ENCODE data around the gene ZNFX1.

Gene ZNFX1

DNA sequence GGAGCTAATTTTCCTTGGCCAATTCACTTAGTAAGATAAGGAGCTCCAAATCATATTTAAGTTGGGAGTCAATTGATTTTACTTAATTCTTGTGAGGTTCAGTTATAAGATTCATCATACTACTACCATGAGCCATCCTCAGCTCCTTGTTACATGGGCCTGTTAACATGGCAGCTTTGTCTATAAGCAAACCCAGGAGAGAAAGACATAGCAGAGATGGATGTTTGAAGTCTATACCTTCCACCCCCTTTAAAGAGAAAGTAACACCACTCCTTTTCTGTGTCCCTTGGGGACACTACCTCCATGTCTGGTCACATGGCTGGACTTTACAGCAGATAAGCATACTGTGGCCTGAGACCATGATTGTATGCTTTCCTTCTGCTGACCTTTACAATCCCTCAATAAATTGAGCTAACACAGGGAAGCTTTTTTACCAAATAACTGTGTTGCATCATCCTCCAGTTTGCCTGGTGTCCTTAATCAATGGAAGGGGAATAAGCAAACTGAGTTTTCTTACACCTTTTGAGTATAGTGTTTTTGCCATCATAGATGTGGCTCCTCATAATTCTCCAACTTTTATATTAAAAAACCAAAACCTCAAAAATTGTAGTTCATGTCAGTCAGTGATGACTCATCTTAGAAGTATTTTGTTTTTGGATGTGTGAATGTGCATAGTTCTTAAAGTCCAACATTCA is 9.8 kb upstream of the ZNFX1 start:
- ChIA-PET POLR2A (interaction anchor here (1.0 to 1.5 kb wide), 4 partner anchors 9 to 16 kb away, joined by 3 to 5 read pairs (median 4); partner anchors contain the start of gene ZNFX1), CTCF (interaction anchor here (0.6 to 1.1 kb wide), 3 partner anchors 8 to 70 kb away, joined by 3 read pairs; no protein-coding TSS in a partner anchor)
- TF ChIP-seq ZNF426 (tag by site-specific recombination; IDR thresholded peaks at IDR 0.05) = no peak
- TF ChIP-seq, protein P1, sequence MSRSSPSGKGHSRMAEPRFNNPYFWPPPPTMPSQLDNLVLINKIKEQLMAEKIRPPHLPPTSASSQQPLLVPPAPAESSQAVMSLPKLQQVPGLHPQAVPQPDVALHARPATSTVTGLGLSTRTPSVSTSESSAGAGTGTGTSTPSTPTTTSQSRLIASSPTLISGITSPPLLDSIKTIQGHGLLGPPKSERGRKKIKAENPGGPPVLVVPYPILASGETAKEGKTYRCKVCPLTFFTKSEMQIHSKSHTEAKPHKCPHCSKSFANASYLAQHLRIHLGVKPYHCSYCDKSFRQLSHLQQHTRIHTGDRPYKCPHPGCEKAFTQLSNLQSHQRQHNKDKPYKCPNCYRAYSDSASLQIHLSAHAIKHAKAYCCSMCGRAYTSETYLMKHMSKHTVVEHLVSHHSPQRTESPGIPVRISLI (tag by site-specific recombination; IDR thresholded peaks at IDR 0.05) = no peak
- TF ChIP-seq ZNF10 (tag by site-specific recombination; IDR thresholded peaks at IDR 0.05) = 0 out of 2 replicates have a peak, but pooled peaks have one; percentile 12
- TF ChIP-seq ZBTB17 (tag by site-specific recombination; IDR thresholded peaks at IDR 0.05) = no peak
- TF ChIP-seq MEIS1 (CRISPR knock-in tag; IDR thresholded peaks at IDR 0.05; ENCODE audit: borderline replicate concordance) = no peak
- no peak for TF ChIP-seq ZNF776 (tag by site-specific recombination; IDR thresholded peaks at IDR 0.05; ENCODE audit: borderline replicate concordance)
- 0 out of 2 replicates have a peak, but pooled peaks have one; percentile 21 for TF ChIP-seq ZNF664 (tag by site-specific recombination; IDR thresholded peaks at IDR 0.05)
- TF ChIP-seq ZNF37A (tag by site-specific recombination; IDR thresholded peaks at IDR 0.05) = no peak
- TF ChIP-seq, protein P2, sequence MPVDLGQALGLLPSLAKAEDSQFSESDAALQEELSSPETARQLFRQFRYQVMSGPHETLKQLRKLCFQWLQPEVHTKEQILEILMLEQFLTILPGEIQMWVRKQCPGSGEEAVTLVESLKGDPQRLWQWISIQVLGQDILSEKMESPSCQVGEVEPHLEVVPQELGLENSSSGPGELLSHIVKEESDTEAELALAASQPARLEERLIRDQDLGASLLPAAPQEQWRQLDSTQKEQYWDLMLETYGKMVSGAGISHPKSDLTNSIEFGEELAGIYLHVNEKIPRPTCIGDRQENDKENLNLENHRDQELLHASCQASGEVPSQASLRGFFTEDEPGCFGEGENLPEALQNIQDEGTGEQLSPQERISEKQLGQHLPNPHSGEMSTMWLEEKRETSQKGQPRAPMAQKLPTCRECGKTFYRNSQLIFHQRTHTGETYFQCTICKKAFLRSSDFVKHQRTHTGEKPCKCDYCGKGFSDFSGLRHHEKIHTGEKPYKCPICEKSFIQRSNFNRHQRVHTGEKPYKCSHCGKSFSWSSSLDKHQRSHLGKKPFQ (tag by site-specific recombination; IDR thresholded peaks at IDR 0.05) = no peak
- no peak for TF ChIP-seq ZNF585B (tag by site-specific recombination; IDR thresholded peaks at IDR 0.05)
- no peak for TF ChIP-seq ZNF600 (tag by site-specific recombination; IDR thresholded peaks at IDR 0.05)
- TF ChIP-seq, protein P3, sequence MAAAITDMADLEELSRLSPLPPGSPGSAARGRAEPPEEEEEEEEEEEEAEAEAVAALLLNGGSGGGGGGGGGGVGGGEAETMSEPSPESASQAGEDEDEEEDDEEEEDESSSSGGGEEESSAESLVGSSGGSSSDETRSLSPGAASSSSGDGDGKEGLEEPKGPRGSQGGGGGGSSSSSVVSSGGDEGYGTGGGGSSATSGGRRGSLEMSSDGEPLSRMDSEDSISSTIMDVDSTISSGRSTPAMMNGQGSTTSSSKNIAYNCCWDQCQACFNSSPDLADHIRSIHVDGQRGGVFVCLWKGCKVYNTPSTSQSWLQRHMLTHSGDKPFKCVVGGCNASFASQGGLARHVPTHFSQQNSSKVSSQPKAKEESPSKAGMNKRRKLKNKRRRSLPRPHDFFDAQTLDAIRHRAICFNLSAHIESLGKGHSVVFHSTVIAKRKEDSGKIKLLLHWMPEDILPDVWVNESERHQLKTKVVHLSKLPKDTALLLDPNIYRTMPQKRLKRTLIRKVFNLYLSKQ (tag by site-specific recombination; IDR thresholded peaks at IDR 0.05; ENCODE audit: borderline replicate concordance) = no peak
- TF ChIP-seq, protein P4, sequence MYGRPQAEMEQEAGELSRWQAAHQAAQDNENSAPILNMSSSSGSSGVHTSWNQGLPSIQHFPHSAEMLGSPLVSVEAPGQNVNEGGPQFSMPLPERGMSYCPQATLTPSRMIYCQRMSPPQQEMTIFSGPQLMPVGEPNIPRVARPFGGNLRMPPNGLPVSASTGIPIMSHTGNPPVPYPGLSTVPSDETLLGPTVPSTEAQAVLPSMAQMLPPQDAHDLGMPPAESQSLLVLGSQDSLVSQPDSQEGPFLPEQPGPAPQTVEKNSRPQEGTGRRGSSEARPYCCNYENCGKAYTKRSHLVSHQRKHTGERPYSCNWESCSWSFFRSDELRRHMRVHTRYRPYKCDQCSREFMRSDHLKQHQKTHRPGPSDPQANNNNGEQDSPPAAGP (tag by site-specific recombination; IDR thresholded peaks at IDR 0.05) = no peak
- TF ChIP-seq ZNF571 (tag by site-specific recombination; IDR thresholded peaks at IDR 0.05) = no peak
- TF ChIP-seq ZNF654 (tag by site-specific recombination; IDR thresholded peaks at IDR 0.05; ENCODE audit: low read depth) = no peak
- Histone ChIP-seq H3K4me1 (ENCODE audit: control insufficient read depth, insufficient read depth, low read length) (no peaks in the 10 kb centered on the region), H3K9me3 (ENCODE audit: control insufficient read depth, insufficient read depth, low read depth, low read length) (no peaks in the 10 kb centered on the region), H3K4me3 (ENCODE audit: low read depth, low read length) (no peak overlapping the region), H3K27ac (ENCODE audit: extremely low read depth, low read depth, low read length) (no peak overlapping the region), H3K36me3 (ENCODE audit: control insufficient read depth in 2 of 2, insufficient read depth in 1 of 2, low read length in 2 of 2) (peaks cover 38 to 96% of the 10 kb centered on the region in 2 experiments)

DNA sequence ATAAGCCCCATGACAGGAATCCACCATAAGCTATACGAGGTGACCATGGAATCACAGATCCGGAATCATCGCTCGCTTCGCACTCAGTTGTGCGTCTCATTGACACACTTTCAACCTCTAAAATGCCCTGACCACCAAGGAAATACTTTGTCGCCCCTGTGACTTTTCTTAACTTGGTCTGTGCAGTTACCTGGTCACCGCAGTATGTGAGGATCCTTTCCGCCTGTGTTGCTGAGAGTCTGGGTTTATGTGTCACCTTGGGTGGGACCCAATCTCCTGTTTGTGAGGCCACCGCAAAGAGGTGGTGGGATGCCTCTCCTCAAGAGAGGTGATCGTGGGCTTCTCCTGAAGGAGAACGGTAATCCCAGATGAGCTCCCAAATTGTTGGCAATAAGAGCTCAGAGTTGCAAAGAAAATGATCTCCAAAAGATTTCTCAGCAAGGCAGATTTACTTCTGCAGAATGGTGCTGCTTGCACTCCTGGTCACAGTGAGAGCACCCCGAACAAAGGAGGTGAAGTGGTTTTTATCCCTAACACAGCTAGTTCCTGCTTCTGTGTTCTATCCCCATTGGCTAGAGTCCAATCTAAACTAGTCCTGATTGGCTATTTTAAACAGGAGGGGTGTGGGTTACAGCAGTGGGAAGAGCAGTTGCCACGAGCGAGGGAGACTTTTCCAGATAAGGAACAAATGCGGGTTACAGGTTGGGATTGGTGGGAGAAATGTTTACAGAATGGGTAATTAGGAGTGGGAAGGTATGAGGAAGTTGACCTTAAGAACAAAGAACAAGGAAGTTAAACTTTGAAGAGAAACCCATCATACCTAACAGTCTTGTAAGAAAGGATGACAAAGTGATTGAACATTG is 9.1 kb upstream of the ZNFX1 start:
- no peaks in the 10 kb centered on the region for H3K4me1 ChIP-seq (ENCODE audit: control insufficient read depth, insufficient read depth, low read length)
- CTCF ChIA-PET = interaction anchor here (0.6 to 1.0 kb wide), 2 partner anchors 8 to 34 kb away, joined by 3 read pairs; no protein-coding TSS in a partner anchor
- H3K9me3 ChIP-seq (ENCODE audit: control insufficient read depth, insufficient read depth, low read depth, low read length) = no peaks in the 10 kb centered on the region
- POLR2A ChIA-PET = interaction anchor here (1.0 to 1.5 kb wide), 4 partner anchors 8 to 16 kb away, joined by 3 to 5 read pairs (median 4); partner anchors contain the start of gene ZNFX1
- no peak overlapping the region for H3K27ac ChIP-seq (ENCODE audit: extremely low read depth, low read depth, low read length)
- H3K36me3 ChIP-seq (ENCODE audit: control insufficient read depth in 2 of 2, insufficient read depth in 1 of 2, low read length in 2 of 2) = peaks cover 43 to 100% of the 10 kb centered on the region in 2 experiments
- H3K4me3 ChIP-seq (ENCODE audit: low read depth, low read length) = no peak overlapping the region
- TF ChIP-seq SETDB1 (IDR thresholded peaks at IDR 0.05; ENCODE audit: insufficient read length, low read length) (peak; percentile 98), OSR2 (tag by site-specific recombination; IDR thresholded peaks at IDR 0.05) (peak; percentile 30; the same call in 1 of the 2 replicates), IKZF3 (tag by site-specific recombination; IDR thresholded peaks at IDR 0.05) (peak; percentile 64; the same call in 1 of the 2 replicates), ZFHX2 (tag by site-specific recombination; conservative IDR thresholded peaks at IDR 0.05) (0 out of 2 replicates have a peak, but pooled peaks have one; percentile 16), ZNF561 (tag by site-specific recombination; IDR thresholded peaks at IDR 0.05; ENCODE audit: borderline replicate concordance) (peak; percentile 96), YY1 (tag by site-specific recombination; IDR thresholded peaks at IDR 0.05) (no peak), ZNF366 (tag by site-specific recombination; conservative IDR thresholded peaks at IDR 0.05) (0 out of 2 replicates have a peak, but pooled peaks have one; percentile 8), TRIM28 (IDR thresholded peaks at IDR 0.05; ENCODE audit: borderline replicate concordance, low read length) (peak; percentile 92; the same call in 1 of the 2 replicates), EGR2 (tag by site-specific recombination; IDR thresholded peaks at IDR 0.05; ENCODE audit: low read depth) (peak; percentile 80)

Measured in HEK293 (cell line).